Type B pancreatic cell (in vitro differentiated cells): Measurements from ENCODE around the gene ITGBL1. TPM values are rescaled to one million over a fixed set of nuclear protein-coding genes. Genes with fewer than 3 reads are reported as not detected.
A peak's percentile ranks its signal among the peaks of the same experiment; 100 is the strongest.

Experiments used
- DNase-seq: peaks from one replicate; pipeline ENCODE4 v3.0.0; 2021; ENCODE audit warnings: mixed read lengths; ENCODE audit not compliant: unreplicated experiment; ENCODE audit errors: extremely low spot score
- H3K27ac Mint-ChIP-seq: 2 replicates; pipeline ENCODE4 v1.8.0; 2021; ENCODE audit warnings: mild to moderate bottlenecking, mixed read lengths
- H3K27me3 Mint-ChIP-seq: 2 replicates; pipeline ENCODE4 v1.8.0; 2021; ENCODE audit warnings: mixed read lengths
- H3K36me3 Mint-ChIP-seq: 2 replicates; pipeline ENCODE4 v1.8.0; 2021; ENCODE audit warnings: mixed read lengths
- H3K4me1 Mint-ChIP-seq: one replicate; pipeline ENCODE4 v1.8.0; 2021; ENCODE audit warnings: mixed read lengths; ENCODE audit not compliant: unreplicated experiment
- H3K4me3 Mint-ChIP-seq: 2 replicates; pipeline ENCODE4 v1.8.0; 2021; ENCODE audit warnings: mild to moderate bottlenecking, mixed read lengths
- H3K9me3 Mint-ChIP-seq: 2 replicates; pipeline ENCODE4 v1.8.0; 2021; ENCODE audit warnings: mixed read lengths
- CTCF ChIP-seq: fragments of 200-600 bp; sonication (generic); conservative IDR thresholded peaks from 2 replicates; pipeline ENCODE4 v1.5.0; 2021; ENCODE audit warnings: antibody characterized with exemption, mild to moderate bottlenecking
- total RNA-seq: library from RNA; stranded (reverse); gene quantifications from 2 replicates; pipeline ENCODE4 v1.2.1, GENCODE V29; 2021; ENCODE audit warnings: low replicate concordance

ITGBL1 gene
- total RNA-seq, 1 donor from 2014 or later, result 0.14 TPM

GRCh38 chr13:101751488-101751887, 299.0 kb downstream of the ITGBL1 start:
- DNase-seq, result no peak
- H3K4me1 Mint-ChIP-seq, result peaks cover 7% of the 10 kb centered on the region
- no peaks in the 10 kb centered on the region for H3K9me3 Mint-ChIP-seq
- no peak overlapping the region for H3K4me3 Mint-ChIP-seq
- no peak for TF ChIP-seq CTCF
- H3K27ac Mint-ChIP-seq, result no peak overlapping the region
- peaks cover 6% of the 10 kb centered on the region for H3K27me3 Mint-ChIP-seq
- no peaks in the 10 kb centered on the region for H3K36me3 Mint-ChIP-seq

- H3K9me3 Mint-ChIP-seq, result no peaks in the 10 kb centered on the region
- peaks cover 7% of the 10 kb centered on the region for H3K4me1 Mint-ChIP-seq
- H3K27ac Mint-ChIP-seq, result no peak overlapping the region
- no peaks in the 10 kb centered on the region for H3K36me3 Mint-ChIP-seq
- no peak for TF ChIP-seq CTCF
- no peak overlapping the region for H3K4me3 Mint-ChIP-seq
- no peak for DNase-seq
- H3K27me3 Mint-ChIP-seq, result peaks cover 10% of the 10 kb centered on the region
Observed at GRCh38 chr13:101752432-101752831, 300.0 kb downstream of the ITGBL1 start.

GRCh38 chr13:101755228-101755887, 302.9 kb downstream of the ITGBL1 start:
- peaks cover 7% of the 10 kb centered on the region for H3K4me1 Mint-ChIP-seq
- peaks cover 28% of the 10 kb centered on the region for H3K27me3 Mint-ChIP-seq
- TF ChIP-seq CTCF, result no peak
- H3K4me3 Mint-ChIP-seq, result no peak overlapping the region
- H3K27ac Mint-ChIP-seq, result no peak overlapping the region
- no peak for DNase-seq
- no peaks in the 10 kb centered on the region for H3K9me3 Mint-ChIP-seq
- no peaks in the 10 kb centered on the region for H3K36me3 Mint-ChIP-seq

GRCh38 chr13:101757446-101758039, 305.1 kb downstream of the ITGBL1 start:
- DNase-seq, result no peak
- peaks cover 36% of the 10 kb centered on the region for H3K27me3 Mint-ChIP-seq
- H3K4me3 Mint-ChIP-seq, result no peak overlapping the region
- H3K9me3 Mint-ChIP-seq, result no peaks in the 10 kb centered on the region
- no peaks in the 10 kb centered on the region for H3K4me1 Mint-ChIP-seq
- no peak overlapping the region for H3K27ac Mint-ChIP-seq
- TF ChIP-seq CTCF, result peak; percentile 75
- no peaks in the 10 kb centered on the region for H3K36me3 Mint-ChIP-seq

GRCh38 chr13:101763191-101763590, 310.7 kb downstream of the ITGBL1 start:
- peaks cover 29% of the 10 kb centered on the region for H3K27me3 Mint-ChIP-seq
- H3K27ac Mint-ChIP-seq, result no peak overlapping the region
- H3K4me1 Mint-ChIP-seq, result no peaks in the 10 kb centered on the region
- no peak for DNase-seq
- TF ChIP-seq CTCF, result no peak
- peaks cover 5% of the 10 kb centered on the region for H3K9me3 Mint-ChIP-seq
- H3K36me3 Mint-ChIP-seq, result no peaks in the 10 kb centered on the region
- no peak overlapping the region for H3K4me3 Mint-ChIP-seq

Other genes with a start within 250 kb of the ITGBL1 start
- 0.70 and 1.8 TPM in 2 replicates for gene NALCN, start 36.2 kb upstream of the ITGBL1 start, total RNA-seq